IPS DF 4.7 (cell line): Measurements from ENCODE around the gene CPSF4.
"Not testable (repeated sequence)": the region's sequence is repeated elsewhere in the genome, so short reads cannot be mapped to it uniquely, and the experiment has no call there.

Experiments
- DNase-seq: peaks from one replicate; pipeline ENCODE4 v3.0.0-alpha.2; 2013; ENCODE audit warnings: low spot score; ENCODE audit errors: extremely low read depth

CPSF4 gene

GRCh38 chr7:99489235-99489634, 50.5 kb downstream of the CPSF4 start:
- no peak for DNase-seq

- no peak for DNase-seq
Observed at GRCh38 chr7:99490878-99491277, 52.1 kb downstream of the CPSF4 start.

GRCh38 chr7:99493823-99494222, 55.1 kb downstream of the CPSF4 start:
- DNase-seq, result no peak

- no peak for DNase-seq
Observed at GRCh38 chr7:99497766-99498545, 59.2 kb downstream of the CPSF4 start.

- no peak for DNase-seq
Observed at GRCh38 chr7:99498546-99498944, 59.8 kb downstream of the CPSF4 start.

- DNase-seq, result no peak
Observed at GRCh38 chr7:99499371-99499720, 60.6 kb downstream of the CPSF4 start.

GRCh38 chr7:99499721-99500636, 61.2 kb downstream of the CPSF4 start, which contains the start of gene ZNF394:
Gene ZNF394, minus strand, starts transcription at chr7:99500281. Its CDS starts 188 bp downstream, at chr7:99500093.
- DNase-seq, result peak; percentile 72

- DNase-seq, result no peak
Observed at GRCh38 chr7:99500637-99501009, 61.9 kb downstream of the CPSF4 start.

GRCh38 chr7:99501236-99501635, 62.5 kb downstream of the CPSF4 start:
- DNase-seq, result not testable (repeated sequence)

GRCh38 chr7:99504281-99504602, 65.5 kb downstream of the CPSF4 start:
- DNase-seq, result no peak

GRCh38 chr7:99504603-99505323, 66.0 kb downstream of the CPSF4 start, which contains the start of gene ZKSCAN5:
Gene ZKSCAN5, plus strand, starts transcription at chr7:99504662. Its CDS starts 1,383 bp downstream, at chr7:99506045.
- DNase-seq, result peak; percentile 79

GRCh38 chr7:99505324-99505662, 66.5 kb downstream of the CPSF4 start:
- no peak for DNase-seq
